ENCODE results near the gene KCNJ8. TPM values are rescaled to one million over a fixed set of nuclear protein-coding genes. Genes with fewer than 3 reads are reported as not detected.

The KCNJ8 gene
- total RNA-seq, 4 donors from 2014 or later: 12.2 to 34.5 (median 26.4) TPM

GRCh38 chr12:21718403-21718802 is 56.1 kb downstream of the KCNJ8 start:
- no peak for ATAC-seq (ENCODE audit: low FRiP score)

DNA sequence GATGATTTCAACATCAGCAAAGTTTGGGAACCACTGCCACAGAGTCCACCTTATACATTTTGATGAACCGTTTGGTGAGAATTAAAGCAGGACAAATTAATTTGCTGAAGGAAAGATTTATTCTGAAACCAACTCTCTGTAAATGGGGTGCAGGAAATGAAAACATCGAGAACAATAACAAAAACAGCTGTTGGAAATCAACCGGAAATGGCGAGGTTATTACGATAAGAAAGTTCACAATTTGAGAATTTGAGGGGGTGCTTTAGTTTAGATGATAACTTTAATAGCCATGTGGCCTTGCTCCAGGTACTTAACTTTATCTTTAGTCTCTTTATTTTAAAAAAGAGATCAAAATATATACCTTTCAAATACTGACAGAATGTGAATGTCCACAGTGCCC is 56.7 kb downstream of the KCNJ8 start:
- TF ChIP-seq CTCF (IDR thresholded peaks at IDR 0.05): no peak
- DNase-seq (ENCODE audit: low spot score): no peak
- ATAC-seq (ENCODE audit: low FRiP score): no peak

More at GRCh38 chr12:21718403-21718802, 56.1 kb downstream of the KCNJ8 start:
- TF ChIP-seq CTCF (IDR thresholded peaks at IDR 0.05): no peak
- no peak for DNase-seq (ENCODE audit: low spot score)

DNA sequence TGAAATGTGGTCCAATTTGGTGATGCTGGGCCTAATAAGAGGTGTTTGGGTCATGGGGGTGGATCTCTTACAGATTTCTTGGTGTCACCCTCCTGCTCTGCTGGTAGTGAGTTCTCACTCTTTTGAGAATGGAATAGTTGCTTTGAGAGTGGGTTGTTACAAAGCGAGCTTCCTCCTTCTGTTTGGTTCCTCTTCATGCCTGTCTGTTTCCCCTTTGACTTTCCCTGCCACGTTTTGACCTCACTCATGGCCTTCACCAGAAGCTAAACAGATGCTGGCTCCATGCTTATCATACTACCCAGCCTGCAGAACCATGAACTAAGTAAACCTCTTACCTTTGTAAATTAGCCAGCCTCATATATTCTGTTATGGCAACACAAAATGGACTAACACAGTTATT is 59.1 kb downstream of the KCNJ8 start:
- DNase-seq (ENCODE audit: low spot score) (no peak), ATAC-seq (ENCODE audit: low FRiP score) (no peak)
- no peak for TF ChIP-seq CTCF (IDR thresholded peaks at IDR 0.05)

Other genes starting within 250 kb of the KCNJ8 start
- gene SPX, start 248.4 kb downstream of the KCNJ8 start, total RNA-seq: 1 to 10 TPM in 2 of 4 donors, under 1 TPM in 2; 0.38 to 5.4 (median 1.3) TPM
- gene GYS2, start 169.9 kb downstream of the KCNJ8 start, total RNA-seq: 1 to 10 TPM in 1 of 4 donors, under 1 TPM in 3; 0.13 to 2.0 (median 0.45) TPM
- gene LDHB, start 116.9 kb downstream of the KCNJ8 start, total RNA-seq: 100 to 1,000 TPM; 259 to 578 (median 539) TPM
- 10 to 100 TPM; 37.9 to 64.2 (median 54.4) TPM for gene ABCC9, start 166.7 kb upstream of the KCNJ8 start, total RNA-seq

All from omental fat pad (tissue), 4 donors.